ENCODE results near the gene CRB2.

DNA sequence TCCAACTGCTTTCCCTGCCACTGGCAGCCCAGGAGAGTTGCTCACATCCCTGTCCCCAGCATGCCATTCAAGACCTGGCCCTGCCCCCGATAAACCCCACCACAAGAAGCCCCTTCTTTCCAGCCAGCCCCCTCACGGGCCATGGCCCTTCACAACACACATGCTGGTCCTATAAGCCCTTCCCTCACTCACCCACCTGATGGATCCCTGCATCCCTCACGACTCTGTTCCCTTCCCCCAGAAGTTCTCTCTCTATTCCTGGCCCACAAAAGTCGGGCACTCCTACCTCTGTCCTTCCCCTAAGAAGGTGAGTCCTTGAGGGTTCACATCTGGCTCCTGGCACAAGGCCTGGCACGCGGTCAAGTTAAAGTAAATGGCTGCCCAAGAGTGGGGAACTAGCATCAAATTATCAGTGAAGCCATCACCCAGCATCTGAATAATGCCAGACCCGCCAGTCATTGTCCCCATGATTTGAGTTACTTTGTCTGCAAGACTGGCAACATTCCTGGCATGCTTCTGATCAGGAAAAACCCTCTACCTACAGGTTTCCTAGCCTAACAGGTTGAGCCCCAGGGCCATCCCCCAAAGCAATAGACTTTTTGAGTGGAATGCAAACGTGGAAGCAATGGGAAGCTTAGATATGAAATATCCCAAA lies 65.9 kb downstream of the CRB2 start:
- no peak for TF ChIP-seq POLR2A (IDR thresholded peaks at IDR 0.05)
- TF ChIP-seq, protein P1, sequence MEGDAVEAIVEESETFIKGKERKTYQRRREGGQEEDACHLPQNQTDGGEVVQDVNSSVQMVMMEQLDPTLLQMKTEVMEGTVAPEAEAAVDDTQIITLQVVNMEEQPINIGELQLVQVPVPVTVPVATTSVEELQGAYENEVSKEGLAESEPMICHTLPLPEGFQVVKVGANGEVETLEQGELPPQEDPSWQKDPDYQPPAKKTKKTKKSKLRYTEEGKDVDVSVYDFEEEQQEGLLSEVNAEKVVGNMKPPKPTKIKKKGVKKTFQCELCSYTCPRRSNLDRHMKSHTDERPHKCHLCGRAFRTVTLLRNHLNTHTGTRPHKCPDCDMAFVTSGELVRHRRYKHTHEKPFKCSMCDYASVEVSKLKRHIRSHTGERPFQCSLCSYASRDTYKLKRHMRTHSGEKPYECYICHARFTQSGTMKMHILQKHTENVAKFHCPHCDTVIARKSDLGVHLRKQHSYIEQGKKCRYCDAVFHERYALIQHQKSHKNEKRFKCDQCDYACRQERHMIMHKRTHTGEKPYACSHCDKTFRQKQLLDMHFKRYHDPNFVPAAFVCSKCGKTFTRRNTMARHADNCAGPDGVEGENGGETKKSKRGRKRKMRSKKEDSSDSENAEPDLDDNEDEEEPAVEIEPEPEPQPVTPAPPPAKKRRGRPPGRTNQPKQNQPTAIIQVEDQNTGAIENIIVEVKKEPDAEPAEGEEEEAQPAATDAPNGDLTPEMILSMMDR (IDR thresholded peaks at IDR 0.05) = no peak
